Mucosa of descending colon (tissue), 3 donors: ENCODE data around the gene TCF7L2. TPM values are rescaled to one million over a fixed set of nuclear protein-coding genes. Genes with fewer than 3 reads are reported as not detected.
A peak's percentile ranks its signal among the peaks of the same experiment; 100 is the strongest.

ENCODE experiments used
- ATAC-seq: fragments of 200-7000 bp; cut with Tn5 transposase; one replicate; pipeline ENCODE4 v1.9.1; 2020; ENCODE audit warnings: mild to moderate bottlenecking, moderate library complexity
- DNase-seq, 3 donors: peaks; one replicate each; pipeline ENCODE4 v3.0.0-alpha.2; 2020
- H3K36me3 ChIP-seq: fragments of 200-600 bp; one replicate; pipeline ENCODE4 v1.8.0; 2021; ENCODE audit warnings: low read depth, mild to moderate bottlenecking
- H3K4me1 ChIP-seq: fragments of 200-600 bp; one replicate; pipeline ENCODE4 v1.8.0; 2021; ENCODE audit warnings: low read depth, mild to moderate bottlenecking
- H3K4me3 ChIP-seq: fragments of 200-600 bp; one replicate; pipeline ENCODE4 v1.8.0; 2021; ENCODE audit warnings: mild to moderate bottlenecking
- H3K9me3 ChIP-seq: fragments of 200-600 bp; one replicate; pipeline ENCODE4 v1.8.0; 2021; ENCODE audit warnings: mild to moderate bottlenecking
- CTCF ChIP-seq: fragments of 200-600 bp; IDR thresholded peaks from one replicate; pipeline ENCODE4 v1.8.0; 2022; ENCODE audit warnings: antibody characterized with exemption, mild to moderate bottlenecking
- intact Hi-C, 2 donors: fragments of 100-400 bp; cut with DNase I in 1 of 2; cut with micrococcal nuclease in 1 of 2; formaldehyde crosslinking; loops; one replicate each; pipeline versions ENCODE4 v1.11.0 to v1.11.1; 2022; cut with DNase I, micrococcal nuclease
- total RNA-seq, 3 donors: library from RNA; stranded (reverse); fragmentation: NEBNext Ultra II Directional in 2 of 3; extraction: Animal tissue kit (Norgen Biotek cat#: 25700) in 2 of 3; gene quantifications; one replicate each; pipeline versions ENCODE4 v1.2.1 to v1.2.4, GENCODE V29; 2021 to 2023
- donor health status: DM: no; HTN: no; CAD: no; lungs with moderate emphysema.
- donor health status: DM: no; HTN: no; CAD: no.
- donor health status: DM: no; HTN: yes; CAD: no.

Gene TCF7L2
- total RNA-seq, 3 donors from 2014 or later, result 99.6 to 182 (median 102) TPM

DNA sequence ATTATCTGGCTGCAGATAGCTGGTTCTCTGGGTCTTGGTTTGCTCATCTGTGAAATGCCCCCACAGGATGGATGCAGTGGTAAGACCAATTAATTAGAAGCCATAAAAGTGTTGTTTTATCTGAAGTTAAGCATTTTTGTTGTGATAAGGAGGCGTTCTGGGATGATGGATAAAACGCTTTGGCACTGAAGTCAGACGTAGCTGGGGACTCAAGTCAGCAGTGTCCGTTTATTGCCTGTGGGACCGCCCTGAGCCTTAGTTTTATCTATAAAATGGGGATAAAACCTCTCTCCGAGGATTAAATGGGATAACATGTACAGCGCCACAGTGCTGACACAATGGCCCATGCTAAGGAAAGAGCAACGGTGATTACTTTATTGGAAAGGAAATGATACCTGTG is 34.7 kb downstream of the TCF7L2 start:
- Histone ChIP-seq H3K4me3 (no peak overlapping the region), H3K36me3 (no peaks in the 10 kb centered on the region), H3K9me3 (no peaks in the 10 kb centered on the region), H3K4me1 (no peaks in the 10 kb centered on the region)
- no peak for ATAC-seq
- intact Hi-C loops, result no loop called here
- TF ChIP-seq CTCF, result no peak
- no peak for DNase-seq

GRCh38 chr10:112985690-112986543 is 35.9 kb downstream of the TCF7L2 start:
- intact Hi-C loops, result no loop called here
- Histone ChIP-seq H3K36me3 (no peaks in the 10 kb centered on the region), H3K4me1 (no peaks in the 10 kb centered on the region), H3K9me3 (no peaks in the 10 kb centered on the region), H3K4me3 (no peak overlapping the region)
- no peak for TF ChIP-seq CTCF
- DNase-seq (no peak), ATAC-seq (peak; percentile 19)

- Histone ChIP-seq H3K4me1 (no peaks in the 10 kb centered on the region), H3K36me3 (no peaks in the 10 kb centered on the region), H3K4me3 (no peak overlapping the region), H3K9me3 (no peaks in the 10 kb centered on the region)
- no peak for ATAC-seq
- DNase-seq, result no peak
- intact Hi-C loops, result no loop called here
- no peak for TF ChIP-seq CTCF
Observed at GRCh38 chr10:112986544-112987190, 36.6 kb downstream of the TCF7L2 start.

- ATAC-seq, result no peak
- H3K36me3 ChIP-seq, result no peaks in the 10 kb centered on the region
- TF ChIP-seq CTCF, result no peak
- H3K4me3 ChIP-seq, result no peak overlapping the region
- H3K9me3 ChIP-seq, result no peaks in the 10 kb centered on the region
- no peaks in the 10 kb centered on the region for H3K4me1 ChIP-seq
- no peak for DNase-seq
- intact Hi-C loops, result no loop called here
Observed at GRCh38 chr10:112988839-112989406, 38.9 kb downstream of the TCF7L2 start.

DNA sequence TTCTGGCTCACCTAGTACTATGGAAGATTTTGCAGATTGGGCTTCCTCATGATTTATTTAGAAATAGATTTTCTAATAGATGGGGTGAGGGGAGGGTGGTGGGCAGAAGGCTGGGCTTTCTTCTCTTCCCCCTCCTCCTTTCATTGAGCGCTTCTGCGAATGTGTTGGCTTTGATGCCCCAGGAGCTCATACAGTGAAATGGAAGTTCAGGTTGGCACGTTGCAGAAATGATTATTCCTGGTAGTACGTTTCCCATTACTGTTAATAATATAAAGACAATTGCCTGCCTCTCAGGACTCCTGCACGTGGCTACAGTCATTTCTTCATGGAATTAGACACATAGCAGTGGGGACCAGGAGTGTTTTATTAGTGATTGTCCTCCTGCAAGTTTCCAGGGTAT is 39.8 kb downstream of the TCF7L2 start:
- Histone ChIP-seq H3K36me3 (no peaks in the 10 kb centered on the region), H3K9me3 (no peaks in the 10 kb centered on the region), H3K4me1 (no peaks in the 10 kb centered on the region), H3K4me3 (no peak overlapping the region)
- intact Hi-C loops, result no loop called here
- DNase-seq (no peak), ATAC-seq (no peak)
- TF ChIP-seq CTCF, result no peak
